GM23338 (cell line): ENCODE results near the gene TSC22D1. TPM values are rescaled to one million over a fixed set of nuclear protein-coding genes. Genes with fewer than 3 reads are reported as not detected.

Source experiments
- ATAC-seq: fragments of 200-7000 bp; cut with Tn5 transposase; 3 replicates; pipeline ENCODE4 v1.9.1; 2020
- DNase-seq: peaks from one replicate; pipeline ENCODE4 v3.0.0-alpha.2; 2015; ENCODE audit warnings: low spot score
- H2AFZ ChIP-seq: fragments of 200-600 bp; sonication (generic); 2 replicates; pipeline ENCODE4 v1.8.0; 2016; ENCODE audit warnings: antibody characterized with exemption, mild to moderate bottlenecking, moderate library complexity
- H3F3A ChIP-seq: fragments of 200-600 bp; sonication (generic); replicated peaks from 2 replicates; pipeline ENCODE4 v1.8.0; 2017; ENCODE audit warnings: antibody characterized with exemption, mixed run types, low read depth
- H3K27ac ChIP-seq: fragments of 200-600 bp; sonication (generic); 2 replicates; pipeline ENCODE4 v1.6.1; 2016; ENCODE audit warnings: low read depth
- H3K27me3 ChIP-seq: fragments of 200-600 bp; sonication (generic); 2 replicates; pipeline ENCODE4 v1.8.0; 2016; ENCODE audit warnings: mild to moderate bottlenecking, mixed run types, moderate library complexity; ENCODE audit not compliant: insufficient read depth
- H3K36me3 ChIP-seq: fragments of 200-600 bp; sonication (generic); 2 replicates; pipeline ENCODE4 v1.8.0; 2016; ENCODE audit warnings: mild to moderate bottlenecking; ENCODE audit not compliant: insufficient read depth
- H3K4me1 ChIP-seq: fragments of 200-600 bp; sonication (generic); 2 replicates; pipeline ENCODE4 v1.8.0; 2016; ENCODE audit warnings: mild to moderate bottlenecking, moderate library complexity; ENCODE audit not compliant: insufficient read depth
- H3K4me2 ChIP-seq: fragments of 200-600 bp; sonication (generic); 2 replicates; pipeline ENCODE4 v1.7.1; 2017; ENCODE audit warnings: mixed run types
- H3K4me3 ChIP-seq: fragments of 200-600 bp; sonication (generic); 2 replicates; pipeline ENCODE4 v1.6.1; 2016; ENCODE audit warnings: mixed run types
- H3K79me2 ChIP-seq: fragments of 200-600 bp; sonication (generic); replicated peaks from 2 replicates; pipeline ENCODE4 v1.8.0; 2017; ENCODE audit warnings: mild to moderate bottlenecking; ENCODE audit not compliant: insufficient read depth
- H3K9me2 ChIP-seq: fragments of 200-600 bp; sonication (generic); 2 replicates; pipeline ENCODE4 v1.8.0; 2017; ENCODE audit not compliant: insufficient read depth
- H4K20me1 ChIP-seq: fragments of 200-600 bp; sonication (generic); replicated peaks from 2 replicates; pipeline ENCODE4 v1.8.0; 2017; ENCODE audit warnings: mild to moderate bottlenecking; ENCODE audit not compliant: insufficient read depth
- H3K27ac Mint-ChIP-seq: 2 replicates; pipeline ENCODE4 v1.8.0; 2020; ENCODE audit warnings: inconsistent platforms, mild to moderate bottlenecking, moderate library complexity, mixed read lengths
- H3K27me3 Mint-ChIP-seq: 3 replicates; pipeline ENCODE4 v1.8.0; 2022; ENCODE audit warnings: low read depth, mild to moderate bottlenecking, moderate library complexity, mixed read lengths, inconsistent platforms; ENCODE audit not compliant: insufficient read depth, poor library complexity
- H3K36me3 Mint-ChIP-seq: 3 replicates; pipeline ENCODE4 v1.8.0; 2021; ENCODE audit warnings: low read depth, mild to moderate bottlenecking, inconsistent platforms, moderate library complexity, mixed read lengths
- H3K4me1 Mint-ChIP-seq: 3 replicates; pipeline ENCODE4 v1.8.0; 2020; ENCODE audit warnings: mild to moderate bottlenecking, inconsistent platforms, mixed read lengths
- H3K4me3 Mint-ChIP-seq: 3 replicates; pipeline ENCODE4 v1.8.0; 2021; ENCODE audit warnings: moderate library complexity, mild to moderate bottlenecking, inconsistent platforms, mixed read lengths
- H3K9me3 Mint-ChIP-seq: 3 replicates; pipeline ENCODE4 v1.8.0; 2020; ENCODE audit warnings: moderate library complexity, mild to moderate bottlenecking, inconsistent platforms, mixed read lengths
- CREB1 ChIP-seq: fragments of 250-450 bp; sonication (Bioruptor Pico); IDR thresholded peaks from 2 replicates; pipeline ENCODE4 v1.5.0; 2020; ENCODE audit warnings: low read depth, mild to moderate bottlenecking, moderate library complexity
- CTCF ChIP-seq, 2 experiments: fragments of 200-600 bp in 1 of 2; sonication (generic) in 1 of 2; conservative IDR thresholded peaks; 2 replicates each; pipeline versions ENCODE4 v1.5.1 to v1.6.1; 2016 to 2017; ENCODE audit warnings: antibody characterized with exemption in 2 of 2, low read depth in 2 of 2, mild to moderate bottlenecking in 2 of 2, moderate library complexity in 1 of 2
- ETS1 ChIP-seq: IDR thresholded peaks from 2 replicates; pipeline ENCODE4 v1.6.1; 2016; ENCODE audit warnings: antibody characterized with exemption
- EZH2 ChIP-seq: fragments of 200-600 bp; sonication (generic); IDR thresholded peaks from one replicate; pipeline ENCODE4 v1.8.0; 2017; ENCODE audit warnings: antibody characterized with exemption, mild to moderate bottlenecking, low read depth; ENCODE audit not compliant: unreplicated experiment
- EZH2phosphoT487 ChIP-seq: fragments of 200-600 bp; sonication (generic); IDR thresholded peaks from one replicate; pipeline ENCODE4 v1.8.1; 2018; ENCODE audit warnings: antibody characterized with exemption; ENCODE audit not compliant: unreplicated experiment
- JUNB ChIP-seq: IDR thresholded peaks from one replicate; pipeline ENCODE4 v1.6.1; 2016; ENCODE audit warnings: antibody characterized with exemption; ENCODE audit not compliant: unreplicated experiment
- NANOG ChIP-seq: IDR thresholded peaks from 2 replicates; pipeline ENCODE4 v1.6.1; 2016; ENCODE audit warnings: antibody characterized with exemption, borderline replicate concordance
- POLR2AphosphoS5 ChIP-seq: IDR thresholded peaks from 2 replicates; pipeline ENCODE4 v1.6.1; 2016; ENCODE audit warnings: antibody characterized with exemption, low read depth
- REST ChIP-seq: IDR thresholded peaks from one replicate; pipeline ENCODE4 v1.6.1; 2018; ENCODE audit warnings: antibody characterized with exemption; ENCODE audit not compliant: unreplicated experiment
- STAT1 ChIP-seq: IDR thresholded peaks from one replicate; pipeline ENCODE4 v1.6.1; 2016; ENCODE audit warnings: antibody characterized with exemption; ENCODE audit not compliant: unreplicated experiment
- ZNF114 ChIP-seq: fragments of 250-450 bp; sonication (Bioruptor Pico); IDR thresholded peaks from 2 replicates; pipeline ENCODE4 v1.5.0; 2020; ENCODE audit warnings: mild to moderate bottlenecking, moderate library complexity
- ZNF331 ChIP-seq: fragments of 250-450 bp; sonication (Bioruptor Pico); IDR thresholded peaks from 2 replicates; pipeline ENCODE4 v1.5.0; 2020; ENCODE audit warnings: low read depth, mild to moderate bottlenecking, moderate library complexity
- ZNF462 ChIP-seq: fragments of 250-450 bp; sonication (Bioruptor Pico); IDR thresholded peaks from 2 replicates; pipeline ENCODE4 v1.5.0; 2020; ENCODE audit warnings: mild to moderate bottlenecking, moderate library complexity
- polyA plus RNA-seq: library from polyadenylated mRNA; unstranded; fragments of >200 nt; fragmentation: Nextera tagmentation; extraction: Ambion mirVana; gene quantifications from 2 replicates; pipeline ENCODE4 v1.2.1, GENCODE V29; 2016
- total RNA-seq: library from RNA; depleted of rRNA; stranded (reverse); fragments of >200 nt; shearing (Covaris generic); gene quantifications from 2 replicates; pipeline ENCODE4 v1.2.3, GENCODE V29; 2014

Gene TSC22D1
- total and polyA plus RNA-seq, 2 experiments from 2014 or later = 58.5 to 114 TPM

GRCh38 chr13:44421853-44422525 is 154.1 kb downstream of the TSC22D1 start:
- no peak for DNase-seq
- Histone ChIP-seq H4K20me1 (no peaks in the 10 kb centered on the region), H2AFZ (no peak overlapping the region), H3K27ac (no peak overlapping the region), H3K4me1 (peaks cover 9% of the 10 kb centered on the region), H3K9me2 (no peaks in the 10 kb centered on the region; the same call in 1 of the 2 replicates), H3K27me3 (no peaks in the 10 kb centered on the region), H3K4me2 (no peak overlapping the region), H3K36me3 (no peaks in the 10 kb centered on the region), H3K79me2 (no peaks in the 10 kb centered on the region), H3F3A (no peaks in the 10 kb centered on the region), H3K4me3 (no peak overlapping the region)
- Mint-ChIP-seq H3K4me3 (no peak overlapping the region), H3K27me3 (peaks cover 4% of the 10 kb centered on the region), H3K36me3 (peaks cover 4% of the 10 kb centered on the region; the same call in 2 of the 3 replicates), H3K4me1 (peaks cover 16% of the 10 kb centered on the region), H3K27ac (no peak overlapping the region), H3K9me3 (peaks cover 6% of the 10 kb centered on the region; the same call in 1 of the 3 replicates)
- no peak for ATAC-seq
- TF ChIP-seq EZH2 (no peak), REST (no peak), CREB1 (CRISPR knock-in tag) (no peak), ZNF331 (CRISPR knock-in tag) (no peak), EZH2phosphoT487 (no peak), NANOG (no peak), CTCF (conservative IDR thresholded peaks at IDR 0.05; ENCODE audit: low read depth in 2 of 2) (no peak), ZNF114 (CRISPR knock-in tag) (no peak), ZNF462 (CRISPR knock-in tag) (no peak), POLR2AphosphoS5 (no peak), STAT1 (no peak), ETS1 (no peak), JUNB (no peak)
